ENCODE data around the gene ZGRF1.

GRCh38 chr4:112562254-112562879 is 74.3 kb downstream of the ZGRF1 start:
- TF ChIP-seq POLR2A (IDR thresholded peaks at IDR 0.05; ENCODE audit: low read length) (no peak), GATA1 (IDR thresholded peaks at IDR 0.05; ENCODE audit: low read depth, low read length) (no peak)
